Peyer's patch (tissue), 4 donors: ENCODE results near the gene ACSS1.

Source experiments
- CTCF ChIP-seq, 6 experiments: fragments of 450-650 bp in 4 of 6; fragments of 200-600 bp in 2 of 6; sonication (generic) in 1 of 6; IDR thresholded peaks; one replicate each; pipeline ENCODE4 v1.5.1; 2017 to 2019; ENCODE audit warnings: antibody characterized with exemption in 6 of 6, mild to moderate bottlenecking in 3 of 6, moderate library complexity in 1 of 6
- POLR2A ChIP-seq, 2 donors: fragments of 450-650 bp; IDR thresholded peaks; one replicate each; pipeline ENCODE4 v1.5.1; 2017; ENCODE audit warnings: antibody characterized with exemption in 2 of 2, mild to moderate bottlenecking in 2 of 2, moderate library complexity in 2 of 2

GRCh38 chr20:24964506-24964840 is 93.5 kb downstream of the ACSS1 start:
- TF ChIP-seq POLR2A (IDR thresholded peaks at IDR 0.05) (no peak), CTCF (IDR thresholded peaks at IDR 0.05) (no peak)
